Adrenal gland (tissue), 12 donors: ENCODE measurements around the gene PGM1. TPM values are rescaled to one million over a fixed set of nuclear protein-coding genes. Genes with fewer than 3 reads are reported as not detected.

Source experiments
- DNase-seq, 7 donors: peaks; one replicate each; pipeline ENCODE4 v3.0.0-alpha.2; 2019 to 2020
- H3K27ac ChIP-seq, 5 donors: fragments of 200-600 bp; sonication (generic) in 4 of 5; 1 replicate in 3 of 5; 2 replicates in 2 of 5; pipeline versions ENCODE4 v1.5.1 to v1.8.0; 2016 to 2020; ENCODE audit warnings: mild to moderate bottlenecking in 1 of 5
- H3K27me3 ChIP-seq: fragments of 200-600 bp; 2 replicates; pipeline ENCODE4 v1.8.0; 2021
- H3K36me3 ChIP-seq, 2 donors: fragments of 200-600 bp; replicated peaks in 1 of 2; 1 replicate in 1 of 2; 2 replicates in 1 of 2; pipeline versions ENCODE4 v1.5.1 to v1.8.0; 2018 to 2022
- H3K4me1 ChIP-seq, 2 donors: fragments of 200-600 bp; replicated peaks in 1 of 2; 1 replicate in 1 of 2; 2 replicates in 1 of 2; pipeline versions ENCODE4 v1.5.1 to v1.8.0; 2018 to 2021
- H3K4me3 ChIP-seq, 4 donors: fragments of 200-600 bp; sonication (generic) in 3 of 4; one replicate each; pipeline ENCODE4 v1.5.1; 2016 to 2018
- H3K9me3 ChIP-seq, 3 donors: fragments of 200-600 bp; sonication (generic) in 1 of 3; replicated peaks in 1 of 3; 1 replicate in 2 of 3; 2 replicates in 1 of 3; pipeline versions ENCODE4 v1.5.1 to v1.8.0; 2016 to 2021
- POLR2A ChIP-seq, 2 donors: fragments of 450-650 bp; IDR thresholded peaks; one replicate each; pipeline ENCODE4 v1.6.1; 2017; ENCODE audit warnings: antibody characterized with exemption in 2 of 2, mild to moderate bottlenecking in 2 of 2, moderate library complexity in 1 of 2
- WGBS, 4 donors: extraction: QIAGEN DNeasy Blood & Tissue Kit in 2 of 4; methylation state at CpG; one replicate each; pipeline versions ENCODE4 v1.1.5 to v1.1.7; 2013 to 2017; 5-methylcytosine and 5-hydroxymethylcytosine counted together
- intact Hi-C, 2 donors: fragments of 100-400 bp; cut with DNase I; formaldehyde crosslinking; loops; one replicate each; pipeline versions ENCODE4 v1.14.1 to v1.15.0; 2022 to 2023
- polyA plus RNA-seq, 3 donors: library from polyadenylated mRNA; stranded (reverse); fragments of 200-250 nt in 2 of 3; fragments of 350-450 nt in 1 of 3; fragmentation: Illumina TruSeq in 1 of 3; extraction: RNeasy Lipid Tissue Mini Kit (QIAGEN cat#74804) in 1 of 3; gene quantifications; one replicate each; pipeline ENCODE4 v1.2.3, GENCODE V29; 2013 to 2014
- total RNA-seq, 9 donors: library from RNA; depleted of rRNA in 4 of 9; stranded (reverse); fragments of >200 nt in 4 of 9; fragments of 120-200 nt in 1 of 9; fragmentation: NEBNext Ultra II Directional in 1 of 9; extraction: Animal tissue kit (Norgen Biotek cat#: 25700) in 1 of 9; gene quantifications; one replicate each; pipeline versions ENCODE4 v1.1.0 to v1.2.4, GENCODE V29; 2013 to 2023
- TF ChIP-seq, protein P1 (sequence below), 6 experiments: fragments of 450-650 bp in 4 of 6; fragments of 200-600 bp in 2 of 6; sonication (generic) in 1 of 6; IDR thresholded peaks; 1 replicate in 5 of 6; 2 replicates in 1 of 6; pipeline versions ENCODE4 v1.5.1 to v1.8.0; 2016 to 2021; ENCODE audit warnings: antibody characterized with exemption in 6 of 6, mild to moderate bottlenecking in 2 of 6, moderate library complexity in 1 of 6
- donor health status: healthy with polysubstance abuse.
- donor health status: Bipolar disorder and iron deficiency.
- donor health status: DM: yes; HTN: yes; CAD: no.
- donor health status: DM: no; HTN: no; CAD: no.
- donor health status: DM: no; HTN: no; CAD: no.
- donor health status: DM: yes; HTN: yes; CAD: no.

Gene PGM1
- total and polyA plus RNA-seq, 12 donors, result 11.9 to 156 (median 120) TPM

DNA sequence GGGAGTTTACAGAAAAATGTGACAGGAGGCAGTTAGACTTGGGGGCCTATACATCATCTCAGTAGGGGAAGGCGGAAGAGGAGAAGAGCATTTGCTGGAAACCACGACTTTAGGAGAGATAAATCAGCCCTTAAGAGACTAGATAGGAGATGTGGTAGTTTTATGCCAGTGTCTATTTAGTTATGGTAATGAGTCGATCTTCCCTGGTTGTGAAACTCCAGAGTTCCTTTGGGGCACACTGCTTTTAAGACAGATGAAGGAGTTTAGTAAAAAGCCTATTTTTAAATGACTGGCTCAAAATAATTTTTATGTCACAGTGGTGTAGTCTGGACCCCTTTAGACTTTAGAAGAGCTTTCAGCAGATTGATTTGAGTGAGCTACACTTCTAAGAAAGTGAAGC is 7.8 kb downstream of the PGM1 start:
- Histone ChIP-seq H3K27ac (no peak overlapping the region), H3K36me3 (no peaks in the 10 kb centered on the region), H3K4me1 (peaks cover 7% of the 10 kb centered on the region in 2 donors), H3K9me3 (no peaks in the 10 kb centered on the region), H3K27me3 (no peaks in the 10 kb centered on the region), H3K4me3 (no peak overlapping the region)
- 80 to 86% (median 83%) methylated on average over 3 of the region's 3 CpGs for WGBS, 4 donors
- no peak for DNase-seq
- intact Hi-C loops, result no loop called here
- TF ChIP-seq, protein P1, sequence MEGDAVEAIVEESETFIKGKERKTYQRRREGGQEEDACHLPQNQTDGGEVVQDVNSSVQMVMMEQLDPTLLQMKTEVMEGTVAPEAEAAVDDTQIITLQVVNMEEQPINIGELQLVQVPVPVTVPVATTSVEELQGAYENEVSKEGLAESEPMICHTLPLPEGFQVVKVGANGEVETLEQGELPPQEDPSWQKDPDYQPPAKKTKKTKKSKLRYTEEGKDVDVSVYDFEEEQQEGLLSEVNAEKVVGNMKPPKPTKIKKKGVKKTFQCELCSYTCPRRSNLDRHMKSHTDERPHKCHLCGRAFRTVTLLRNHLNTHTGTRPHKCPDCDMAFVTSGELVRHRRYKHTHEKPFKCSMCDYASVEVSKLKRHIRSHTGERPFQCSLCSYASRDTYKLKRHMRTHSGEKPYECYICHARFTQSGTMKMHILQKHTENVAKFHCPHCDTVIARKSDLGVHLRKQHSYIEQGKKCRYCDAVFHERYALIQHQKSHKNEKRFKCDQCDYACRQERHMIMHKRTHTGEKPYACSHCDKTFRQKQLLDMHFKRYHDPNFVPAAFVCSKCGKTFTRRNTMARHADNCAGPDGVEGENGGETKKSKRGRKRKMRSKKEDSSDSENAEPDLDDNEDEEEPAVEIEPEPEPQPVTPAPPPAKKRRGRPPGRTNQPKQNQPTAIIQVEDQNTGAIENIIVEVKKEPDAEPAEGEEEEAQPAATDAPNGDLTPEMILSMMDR (IDR thresholded peaks at IDR 0.05), result no peak

DNA sequence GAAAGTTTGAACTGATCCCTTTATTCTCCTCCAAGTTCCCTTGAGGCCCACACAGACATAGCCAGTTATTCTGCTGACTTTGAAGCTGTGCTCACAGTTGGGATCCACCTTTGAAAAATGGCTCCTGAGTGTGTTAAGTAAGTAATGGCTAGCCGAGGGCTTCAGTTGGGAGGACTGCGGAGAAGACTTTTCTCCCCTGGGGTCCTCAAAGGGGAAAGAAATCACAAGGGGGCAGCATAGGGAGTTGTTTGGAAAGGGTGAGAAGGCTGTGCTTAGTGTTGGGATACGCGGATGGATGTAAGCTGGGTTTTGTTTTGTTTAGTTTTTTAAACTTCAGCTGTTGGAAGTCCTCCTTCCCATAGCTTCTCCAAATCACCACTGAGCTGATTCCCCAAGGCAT is 8.3 kb downstream of the PGM1 start:
- DNase-seq, result no peak
- Histone ChIP-seq H3K9me3 (no peaks in the 10 kb centered on the region), H3K4me3 (no peak overlapping the region), H3K36me3 (no peaks in the 10 kb centered on the region), H3K27me3 (no peaks in the 10 kb centered on the region), H3K27ac (no peak overlapping the region), H3K4me1 (peaks cover 3 to 7% of the 10 kb centered on the region in 2 donors)
- TF ChIP-seq, protein P1 (IDR thresholded peaks at IDR 0.05), result no peak
- no peak for TF ChIP-seq POLR2A (IDR thresholded peaks at IDR 0.05)
- 78 to 98% (median 90%) methylated on average over 4 of the region's 4 CpGs for WGBS, 4 donors
- intact Hi-C loops, result no loop called here

DNA sequence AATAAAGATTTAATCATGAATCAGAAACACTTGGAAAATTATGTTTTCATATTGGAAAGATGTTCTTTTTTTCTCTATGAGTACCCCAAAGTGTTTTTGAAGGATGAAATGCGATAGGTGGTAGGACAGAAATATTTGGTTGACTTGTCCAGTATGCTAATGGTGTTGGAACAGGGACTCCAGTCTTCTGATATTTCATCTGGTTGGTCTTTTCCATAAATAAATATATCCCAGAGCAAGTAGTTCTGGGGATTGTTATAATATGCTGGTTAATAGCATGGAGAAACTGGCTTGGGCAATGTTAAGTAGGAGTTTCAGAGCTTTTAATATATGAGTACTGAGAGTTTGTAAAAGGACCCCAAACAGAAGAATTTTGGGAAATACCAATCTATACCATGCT is 8.7 kb downstream of the PGM1 start:
- Histone ChIP-seq H3K36me3 (no peaks in the 10 kb centered on the region), H3K4me3 (no peak overlapping the region), H3K9me3 (no peaks in the 10 kb centered on the region), H3K4me1 (peaks cover 0 to 3% of the 10 kb centered on the region in 2 donors), H3K27ac (no peak overlapping the region), H3K27me3 (no peaks in the 10 kb centered on the region)
- TF ChIP-seq, protein P1 (IDR thresholded peaks at IDR 0.05), result no peak
- TF ChIP-seq POLR2A (IDR thresholded peaks at IDR 0.05), result no peak
- intact Hi-C loops, result no loop called here
- WGBS, 4 donors, result 98 to 100% (median 100%) methylated on average over 1 of the region's 1 CpG
- no peak for DNase-seq

DNA sequence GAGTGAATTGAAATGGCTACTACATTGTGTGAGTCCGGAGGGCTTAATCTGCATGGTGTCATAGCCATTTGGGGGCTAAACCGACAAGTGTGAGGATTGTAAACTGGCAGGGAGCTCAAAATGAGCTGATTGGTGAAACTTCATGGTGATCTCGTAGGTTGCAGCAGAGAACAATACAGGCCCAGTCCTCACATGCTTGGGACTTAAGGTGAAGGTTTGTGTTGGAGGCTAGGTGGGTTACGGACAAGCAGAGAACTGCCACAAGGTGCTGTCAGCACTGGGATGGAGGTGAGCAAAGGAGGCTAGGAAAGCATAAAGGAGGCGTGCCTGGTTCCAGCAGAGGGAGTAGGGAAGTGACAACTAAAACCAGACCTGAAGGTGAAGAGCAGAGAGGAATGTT is 9.4 kb downstream of the PGM1 start:
- intact Hi-C loops, result no loop called here

More for the DNA sequence above, 9.4 kb downstream of the PGM1 start:
- H3K27ac ChIP-seq, result no peak overlapping the region
- H3K9me3 ChIP-seq, result no peaks in the 10 kb centered on the region
- DNase-seq, result no peak
- no peaks in the 10 kb centered on the region for H3K36me3 ChIP-seq
- H3K27me3 ChIP-seq, result no peaks in the 10 kb centered on the region
- 80 to 96% (median 83%) methylated on average over 5 of the region's 5 CpGs for WGBS, 4 donors
- TF ChIP-seq, protein P1 (IDR thresholded peaks at IDR 0.05), result no peak
- no peak for TF ChIP-seq POLR2A (IDR thresholded peaks at IDR 0.05)
- H3K4me1 ChIP-seq, result no peaks in the 10 kb centered on the region
- no peak overlapping the region for H3K4me3 ChIP-seq
